Pulmonary artery endothelial cell (primary cell): ENCODE data around the gene FBXL20. TPM values are rescaled to one million over a fixed set of nuclear protein-coding genes. Genes with fewer than 3 reads are reported as not detected.
"Not testable (repeated sequence)": the region's sequence is repeated elsewhere in the genome, so short reads cannot be mapped to it uniquely, and the experiment has no call there.

ENCODE experiments used
- DNase-seq: peaks from one replicate; pipeline ENCODE4 v3.0.0-alpha.2; 2011; ENCODE audit warnings: low read depth, low spot score
- total RNA-seq: library from RNA; depleted of rRNA; stranded (reverse); fragments of >200 nt; gene quantifications from 2 replicates; pipeline ENCODE4 v1.2.3, GENCODE V29; 2014

FBXL20 gene, protein sequence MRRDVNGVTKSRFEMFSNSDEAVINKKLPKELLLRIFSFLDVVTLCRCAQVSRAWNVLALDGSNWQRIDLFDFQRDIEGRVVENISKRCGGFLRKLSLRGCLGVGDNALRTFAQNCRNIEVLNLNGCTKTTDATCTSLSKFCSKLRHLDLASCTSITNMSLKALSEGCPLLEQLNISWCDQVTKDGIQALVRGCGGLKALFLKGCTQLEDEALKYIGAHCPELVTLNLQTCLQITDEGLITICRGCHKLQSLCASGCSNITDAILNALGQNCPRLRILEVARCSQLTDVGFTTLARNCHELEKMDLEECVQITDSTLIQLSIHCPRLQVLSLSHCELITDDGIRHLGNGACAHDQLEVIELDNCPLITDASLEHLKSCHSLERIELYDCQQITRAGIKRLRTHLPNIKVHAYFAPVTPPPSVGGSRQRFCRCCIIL
- 7.2 and 13.5 TPM in 2 replicates for total RNA-seq

- peak; percentile 44 for DNase-seq
Measured at GRCh38 chr17:39401412-39402243, at the start of gene FBXL20. Gene FBXL20, minus strand, starts transcription at chr17:39401626. Its CDS starts 224 bp downstream, at chr17:39401402.

GRCh38 chr17:39450847-39451581 is 49.6 kb upstream of the FBXL20 start, which contains the start of gene MED1:
Gene MED1, minus strand, starts transcription at chr17:39451263. Its CDS starts 201 bp downstream, at chr17:39451062.
- peak; percentile 94 for DNase-seq

GRCh38 chr17:39450051-39450450 is 48.6 kb upstream of the FBXL20 start:
- no peak for DNase-seq

DNA sequence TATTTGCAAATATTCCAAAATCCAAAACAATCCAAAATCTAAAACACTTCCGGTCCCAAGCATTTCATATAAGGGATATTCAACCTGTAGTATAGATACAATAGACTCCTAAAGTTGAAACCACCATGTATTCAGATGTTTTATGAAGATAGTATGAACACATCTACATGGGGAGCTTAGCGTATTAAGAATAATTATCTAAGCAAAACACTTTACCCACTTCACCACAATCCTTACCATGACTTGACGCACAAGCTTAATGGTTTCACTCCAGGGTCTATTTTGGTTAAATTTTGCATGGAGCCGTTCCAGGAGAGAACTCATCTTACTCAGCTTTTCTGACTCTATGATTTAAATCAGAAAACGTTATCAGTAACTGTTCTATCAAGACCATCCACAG is 46.1 kb upstream of the FBXL20 start:
- no peak for DNase-seq

GRCh38 chr17:39443326-39443725 is 41.9 kb upstream of the FBXL20 start:
- DNase-seq = no peak

DNA sequence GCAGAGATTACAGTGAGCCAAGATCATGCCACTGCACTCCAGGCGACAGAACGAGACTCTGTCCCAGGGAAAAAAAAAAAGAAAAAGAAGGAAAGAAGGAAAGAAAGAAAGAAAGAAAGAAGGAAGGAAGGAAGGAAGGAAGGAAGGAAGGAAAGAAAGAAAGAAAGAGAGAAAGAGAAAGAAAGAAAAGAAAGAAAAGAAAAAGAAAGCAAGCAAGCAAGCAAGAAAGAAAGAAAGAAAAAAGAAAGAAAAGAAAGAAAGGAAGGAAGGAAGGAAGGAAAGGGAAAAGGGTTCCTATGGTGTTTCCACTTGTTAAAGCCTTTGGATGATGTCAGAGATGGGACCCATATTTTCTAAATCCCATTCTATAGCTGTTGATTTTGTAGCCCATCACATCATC is 38.4 kb upstream of the FBXL20 start:
- not testable (repeated sequence) for DNase-seq

DNA sequence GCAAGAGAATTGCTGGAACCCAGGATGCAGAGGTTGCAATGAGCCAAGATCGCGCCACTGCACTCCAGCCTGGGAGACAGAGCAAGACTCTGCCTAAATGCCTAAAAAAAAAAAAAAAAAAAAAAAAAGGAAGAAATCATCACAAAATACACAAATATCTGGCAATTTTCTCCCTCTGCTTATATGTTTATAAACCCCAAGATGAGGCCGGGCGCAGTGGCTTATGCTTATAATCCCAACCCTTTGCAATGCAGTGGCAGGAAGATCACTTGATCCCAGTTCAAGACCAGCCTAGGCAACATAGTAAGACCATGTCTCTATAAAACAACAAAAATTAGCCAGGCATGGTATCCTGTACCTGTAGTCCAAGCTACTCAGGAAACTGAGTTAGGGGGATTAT is 28.2 kb upstream of the FBXL20 start:
- DNase-seq = no peak

GRCh38 chr17:39416141-39416540 is 14.7 kb upstream of the FBXL20 start:
- DNase-seq = no peak

- DNase-seq = no peak
Measured at GRCh38 chr17:39410279-39410678, 8.9 kb upstream of the FBXL20 start.

DNA sequence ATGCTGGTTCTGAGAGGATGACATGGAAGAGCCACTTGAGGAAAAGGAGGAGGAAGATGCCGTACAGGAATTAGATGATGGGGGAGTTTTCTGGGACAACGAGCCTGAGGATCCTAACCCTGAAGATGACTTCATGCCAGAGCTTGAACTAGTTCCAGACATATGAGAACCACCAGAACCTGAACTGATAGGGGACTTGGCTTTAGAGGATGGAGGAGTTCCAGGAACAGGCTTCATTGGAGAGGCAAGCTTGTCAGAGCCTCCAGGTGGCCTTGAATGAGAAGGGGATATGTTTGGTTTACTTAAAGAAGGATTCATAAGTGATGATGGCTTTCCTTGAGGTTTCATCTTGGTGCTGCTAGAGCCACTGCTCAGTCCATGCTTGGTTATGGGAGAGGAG is 6.9 kb upstream of the FBXL20 start:
- DNase-seq = no peak

DNA sequence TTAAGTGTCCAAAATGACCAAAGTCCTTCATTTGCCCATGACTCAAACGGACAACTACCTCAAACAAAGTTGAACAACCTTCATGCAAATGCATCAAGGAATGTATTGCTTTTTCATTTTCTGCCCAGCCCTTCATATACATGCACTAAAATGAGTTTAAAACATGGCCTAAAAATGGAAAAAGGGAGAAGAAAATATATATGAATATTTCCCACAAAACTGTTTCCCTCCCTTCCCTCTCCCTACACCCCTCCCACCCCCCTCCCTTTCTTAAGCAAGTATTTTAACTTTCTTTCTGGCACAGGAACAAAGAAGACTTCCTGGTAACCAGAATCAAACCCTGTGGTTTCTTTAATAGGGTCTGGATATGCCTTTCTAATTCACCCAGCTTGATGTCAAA is 5.5 kb upstream of the FBXL20 start:
- no peak for DNase-seq

DNA sequence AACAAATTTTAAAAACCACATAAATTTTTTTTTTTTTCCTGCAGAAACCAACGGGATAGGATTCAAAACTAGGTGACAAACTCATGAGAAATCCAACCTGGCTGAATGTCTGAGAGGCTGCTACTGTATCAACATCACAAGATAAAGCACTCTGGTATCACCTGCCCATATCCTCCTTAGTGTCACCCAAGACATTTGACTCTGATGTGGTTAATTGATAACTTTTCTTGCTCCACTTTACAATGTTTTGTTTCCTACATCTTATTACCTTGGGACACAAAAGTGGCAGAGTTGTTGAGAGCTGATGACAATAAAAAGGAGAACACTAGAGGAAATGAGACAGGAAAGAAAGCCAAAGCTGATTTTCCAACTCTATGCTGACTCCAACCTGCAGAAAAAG is 4.0 kb upstream of the FBXL20 start:
- no peak for DNase-seq

GRCh38 chr17:39404542-39405378 is 3.3 kb upstream of the FBXL20 start:
- no peak for DNase-seq

DNA sequence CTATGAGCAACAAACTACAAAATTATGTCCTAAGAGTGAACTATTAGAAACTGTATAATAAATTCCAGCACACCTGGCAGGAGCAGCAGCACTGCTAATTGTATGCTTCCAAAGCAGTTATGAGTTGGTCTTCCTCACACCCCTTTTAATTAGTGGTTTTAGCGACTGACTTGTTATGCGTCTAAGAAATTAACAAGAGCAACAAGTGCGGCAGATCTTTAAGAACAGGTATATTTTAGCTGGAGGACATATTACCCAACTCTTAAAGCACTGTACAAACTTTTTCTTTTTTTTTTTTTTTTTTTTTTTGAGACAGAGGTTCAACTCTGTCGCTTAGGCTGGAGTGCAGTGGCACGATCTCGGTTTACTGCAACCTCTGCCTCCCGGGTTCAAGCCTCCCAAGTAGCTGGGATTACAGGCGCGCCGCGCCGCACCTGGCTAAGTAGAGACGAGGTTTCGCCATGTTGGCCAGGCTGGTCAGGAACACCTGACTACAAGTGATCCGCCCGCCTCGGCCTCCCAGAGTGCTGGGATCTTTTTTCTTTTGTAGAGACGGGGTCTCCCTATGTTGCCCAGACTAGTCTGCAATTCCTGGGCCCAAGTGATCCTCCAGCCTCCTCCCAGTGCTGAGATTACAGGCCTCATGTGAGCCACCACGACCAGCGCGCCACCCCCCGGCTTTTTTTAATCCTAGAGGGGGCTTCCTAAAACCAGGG is 1.6 kb upstream of the FBXL20 start:
- no peak for DNase-seq

DNA sequence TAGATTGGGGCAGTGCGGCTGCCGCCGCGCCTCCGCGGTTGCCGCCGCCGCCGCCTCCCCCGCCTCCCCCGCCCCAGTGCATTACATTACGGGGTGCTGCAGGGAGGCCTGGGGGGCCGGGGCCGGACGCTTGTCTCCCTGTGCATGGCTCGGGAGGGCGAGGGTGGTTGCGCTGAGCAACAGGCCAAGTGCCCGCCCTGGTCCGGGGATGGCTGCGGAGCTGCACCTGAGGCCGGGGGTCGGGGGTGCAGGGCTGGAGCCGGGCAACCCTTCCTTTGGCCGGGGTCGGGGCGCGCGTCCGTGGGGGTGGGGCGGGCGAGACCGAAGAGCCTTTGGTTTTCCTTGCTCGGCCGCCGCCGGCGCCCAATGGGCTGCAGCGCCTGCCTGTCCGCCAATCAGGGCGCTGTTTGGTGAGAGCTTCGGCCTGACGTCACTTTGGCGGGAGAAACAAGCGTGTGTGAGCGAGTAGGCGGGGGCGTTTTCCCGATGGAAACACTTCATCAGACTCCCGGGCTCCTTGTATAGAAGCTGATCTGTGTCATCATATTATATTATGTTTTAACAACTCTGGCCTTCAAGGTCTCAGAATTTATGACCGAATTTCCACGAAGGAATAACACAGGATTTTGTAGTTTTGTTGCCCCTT is 941 bp upstream of the FBXL20 start:
- peak; percentile 81 for DNase-seq

DNA sequence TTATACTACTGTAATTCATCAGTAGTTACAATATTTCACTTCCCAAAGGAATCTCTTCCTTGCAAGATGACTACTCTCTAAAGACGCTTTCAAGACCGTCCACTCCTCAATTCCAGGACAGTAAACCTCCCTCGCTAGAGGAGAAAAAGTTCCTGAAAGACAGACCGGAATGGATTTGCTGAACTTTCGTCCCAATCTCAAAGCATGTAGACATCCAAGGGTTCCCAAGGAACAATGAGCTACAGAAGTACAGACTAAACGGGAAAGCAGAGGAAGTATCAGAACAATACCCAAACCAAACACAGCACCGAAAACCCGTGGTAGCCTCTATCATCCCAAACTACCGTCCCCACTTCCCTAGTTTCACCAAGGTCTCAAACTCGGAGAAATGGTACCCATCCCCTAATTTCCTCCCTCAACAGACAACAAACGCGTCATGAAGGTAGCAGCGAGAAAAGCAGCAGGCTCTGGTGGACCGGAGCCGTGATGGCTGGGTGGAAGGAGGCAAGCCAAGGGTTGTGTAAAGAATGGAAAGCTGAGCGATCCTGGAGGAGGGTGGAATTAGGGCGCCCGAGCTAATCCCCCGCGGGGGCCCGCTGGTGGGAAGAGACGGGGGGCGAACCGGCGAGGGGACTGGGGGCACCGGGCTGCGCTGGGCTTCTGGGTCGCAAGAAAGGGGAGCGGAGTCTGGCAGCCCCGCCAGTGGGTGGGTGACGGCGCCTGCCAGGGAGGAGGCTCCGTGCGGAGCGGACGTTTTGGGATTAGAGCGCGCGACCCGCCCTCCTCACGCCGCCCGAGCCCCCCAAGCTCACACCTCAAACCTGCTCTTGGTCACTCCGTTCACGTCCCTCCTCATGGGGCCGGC is 647 bp downstream of the FBXL20 start:
- no peak for DNase-seq

GRCh38 chr17:39399791-39400190 is 1.6 kb downstream of the FBXL20 start:
- no peak for DNase-seq

DNA sequence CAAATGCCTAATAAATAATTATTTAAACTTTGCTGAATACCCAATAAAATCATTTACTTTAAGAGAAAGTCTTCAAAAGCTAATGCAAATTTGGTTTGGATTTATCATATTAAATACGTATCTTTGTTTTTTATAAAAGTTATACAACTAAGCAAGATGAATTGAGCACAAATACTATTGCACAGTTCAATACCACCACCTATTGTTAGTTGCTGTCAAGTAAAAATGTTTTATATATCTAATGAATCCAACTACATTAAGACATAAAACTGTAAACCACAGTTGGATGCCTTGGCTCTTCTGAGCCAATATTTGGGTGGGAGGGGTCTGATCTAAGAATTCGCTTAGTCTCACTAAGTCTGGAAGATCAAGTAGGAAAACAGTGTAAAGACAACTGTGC is 7.7 kb downstream of the FBXL20 start:
- DNase-seq = no peak

- DNase-seq = no peak
Measured at GRCh38 chr17:39391448-39391847, 10.0 kb downstream of the FBXL20 start.
